ENCODE data around the gene ST3GAL4.

The ST3GAL4 gene

GRCh38 chr11:126409620-126409985 is 54.1 kb downstream of the ST3GAL4 start:
- Histone ChIP-seq H3K4me1 (ENCODE audit: control insufficient read depth in 1 of 2, insufficient read depth in 1 of 2, low read depth in 1 of 2, low read length in 1 of 2) (peaks cover 7 to 10% of the 10 kb centered on the region in 2 experiments), H3K27me3 (no peaks in the 10 kb centered on the region), H3K9me3 (no peaks in the 10 kb centered on the region), H3K36me3 (peaks cover 89% of the 10 kb centered on the region), H3K4me3 (ENCODE audit: low read depth in 1 of 2, low read length in 1 of 2) (no peak overlapping the region), H3K27ac (no peak overlapping the region)
- no peak for TF ChIP-seq CTCF (IDR thresholded peaks at IDR 0.05)

- Histone ChIP-seq H3K4me1 (ENCODE audit: control insufficient read depth in 1 of 2, insufficient read depth in 1 of 2, low read depth in 1 of 2, low read length in 1 of 2) (peaks cover 4 to 5% of the 10 kb centered on the region in 2 experiments), H3K4me3 (ENCODE audit: low read depth in 1 of 2, low read length in 1 of 2) (no peak overlapping the region), H3K27ac (no peak overlapping the region), H3K27me3 (no peaks in the 10 kb centered on the region), H3K36me3 (peaks cover 99% of the 10 kb centered on the region), H3K9me3 (no peaks in the 10 kb centered on the region)
- TF ChIP-seq CTCF (IDR thresholded peaks at IDR 0.05): no peak
Observed at GRCh38 chr11:126410649-126411048, 55.2 kb downstream of the ST3GAL4 start.

GRCh38 chr11:126411971-126412381 is 56.5 kb downstream of the ST3GAL4 start:
- Histone ChIP-seq H3K4me1 (ENCODE audit: control insufficient read depth in 1 of 2, insufficient read depth in 1 of 2, low read depth in 1 of 2, low read length in 1 of 2) (peaks cover 6 to 10% of the 10 kb centered on the region in 2 experiments), H3K36me3 (peaks cover 91% of the 10 kb centered on the region), H3K27ac (no peak overlapping the region), H3K9me3 (no peaks in the 10 kb centered on the region), H3K4me3 (ENCODE audit: low read depth in 1 of 2, low read length in 1 of 2) (no peak overlapping the region), H3K27me3 (no peaks in the 10 kb centered on the region)
- TF ChIP-seq CTCF (IDR thresholded peaks at IDR 0.05): no peak

GRCh38 chr11:126413426-126413825 is 57.9 kb downstream of the ST3GAL4 start:
- no peak for TF ChIP-seq CTCF (IDR thresholded peaks at IDR 0.05)
- H3K4me1 ChIP-seq (ENCODE audit: control insufficient read depth in 1 of 2, insufficient read depth in 1 of 2, low read depth in 1 of 2, low read length in 1 of 2): peaks cover 6 to 10% of the 10 kb centered on the region in 2 experiments
- H3K36me3 ChIP-seq: peaks cover 76% of the 10 kb centered on the region
- H3K9me3 ChIP-seq: no peaks in the 10 kb centered on the region
- H3K27ac ChIP-seq: no peak overlapping the region
- H3K4me3 ChIP-seq (ENCODE audit: low read depth in 1 of 2, low read length in 1 of 2): no peak overlapping the region
- H3K27me3 ChIP-seq: no peaks in the 10 kb centered on the region

- no peaks in the 10 kb centered on the region for H3K27me3 ChIP-seq
- H3K27ac ChIP-seq: no peak overlapping the region
- H3K9me3 ChIP-seq: no peaks in the 10 kb centered on the region
- H3K36me3 ChIP-seq: peaks cover 71% of the 10 kb centered on the region
- peaks cover 6 to 10% of the 10 kb centered on the region in 2 experiments for H3K4me1 ChIP-seq (ENCODE audit: control insufficient read depth in 1 of 2, insufficient read depth in 1 of 2, low read depth in 1 of 2, low read length in 1 of 2)
- no peak overlapping the region for H3K4me3 ChIP-seq (ENCODE audit: low read depth in 1 of 2, low read length in 1 of 2)
- TF ChIP-seq CTCF (IDR thresholded peaks at IDR 0.05): no peak
Observed at GRCh38 chr11:126413843-126414405, 58.4 kb downstream of the ST3GAL4 start.
